UCSD-AML1 (cell line): ENCODE data around the gene CNNM1.

Source experiments
- DNase-seq: peaks from one replicate; lab custom pipeline; 2025; ENCODE audit not compliant: unreplicated experiment; lab: John Stamatoyannopoulos, UW

The CNNM1 gene

DNA sequence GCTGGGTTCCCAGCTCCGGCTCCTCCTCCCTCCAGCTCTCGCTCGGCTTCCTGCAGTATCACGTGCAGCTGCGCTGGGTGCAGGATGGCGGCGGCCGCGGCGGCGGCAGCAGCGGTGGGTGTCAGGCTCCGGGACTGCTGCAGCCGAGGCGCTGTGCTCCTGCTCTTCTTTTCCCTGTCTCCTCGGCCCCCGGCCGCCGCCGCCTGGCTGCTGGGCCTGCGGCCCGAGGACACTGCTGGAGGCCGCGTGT lies at the start of gene CNNM1:
Gene CNNM1, plus strand, starts transcription at position 53 of the 250 bp plus-strand sequence. Its CDS starts 32 bp downstream, at position 85.
- no peak for DNase-seq

- DNase-seq, result no peak
These were observed 49.5 kb upstream of the CNNM1 start for GRCh38 chr10:99279626-99280111.

GRCh38 chr10:99280472-99280871 lies 48.7 kb upstream of the CNNM1 start:
- no peak for DNase-seq

DNA sequence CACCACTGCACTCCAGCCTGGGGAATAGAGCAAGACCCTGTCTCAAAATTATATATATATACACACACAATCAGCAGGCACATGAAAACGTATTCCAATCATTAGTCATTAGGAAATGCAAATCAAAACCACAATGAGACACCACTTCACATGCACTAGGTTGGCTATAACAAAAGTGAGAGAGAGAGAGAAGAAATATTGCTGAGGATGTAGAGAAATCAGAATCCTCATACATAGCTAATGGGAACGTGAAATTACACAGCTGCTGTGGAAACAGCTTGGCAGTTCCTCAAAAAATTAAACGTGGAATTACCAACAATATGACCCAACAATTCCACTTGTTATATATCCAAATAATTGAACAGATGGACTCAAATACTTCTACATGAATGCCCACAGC lies 43.3 kb upstream of the CNNM1 start:
- DNase-seq, result no peak

DNA sequence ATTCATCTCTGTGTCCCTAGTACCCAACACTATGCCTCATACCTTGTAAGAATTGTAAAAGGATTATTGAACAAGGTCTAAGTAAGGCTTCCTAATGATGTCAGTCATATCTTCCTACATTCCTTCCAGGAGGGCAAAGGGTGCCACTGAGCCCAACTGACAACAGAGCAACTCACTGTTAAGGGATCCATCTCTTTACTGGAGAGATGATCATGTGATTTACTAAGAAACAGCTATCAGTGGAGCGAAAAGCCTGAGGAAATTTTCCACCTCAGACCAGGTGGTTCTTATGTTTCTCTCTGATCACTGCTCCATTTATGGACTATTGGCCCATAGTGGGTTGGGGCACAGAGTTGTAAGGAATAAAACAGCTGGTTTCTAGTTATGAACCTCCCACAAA lies 38.9 kb upstream of the CNNM1 start:
- DNase-seq, result no peak

DNA sequence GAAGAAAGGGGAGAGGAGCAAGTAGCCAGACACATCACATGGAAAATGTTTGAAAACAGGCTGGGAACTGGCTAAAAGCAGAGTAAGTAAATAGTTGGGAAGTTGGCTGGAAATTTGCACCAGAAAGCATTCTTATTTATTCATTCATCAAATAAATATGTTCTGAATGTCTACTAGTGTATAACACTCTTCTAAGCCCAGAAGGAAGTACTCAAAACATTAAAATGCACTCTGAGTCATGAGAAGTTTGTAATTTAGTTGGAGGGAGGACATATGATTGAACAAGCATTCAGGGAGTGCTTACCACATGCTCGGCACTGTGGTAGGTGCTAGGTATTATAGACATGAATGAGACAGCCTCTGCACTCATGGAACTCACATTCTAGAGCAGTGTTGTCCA lies 37.0 kb upstream of the CNNM1 start:
- DNase-seq, result no peak

GRCh38 chr10:99296605-99297004 lies 32.6 kb upstream of the CNNM1 start:
- DNase-seq, result no peak

DNA sequence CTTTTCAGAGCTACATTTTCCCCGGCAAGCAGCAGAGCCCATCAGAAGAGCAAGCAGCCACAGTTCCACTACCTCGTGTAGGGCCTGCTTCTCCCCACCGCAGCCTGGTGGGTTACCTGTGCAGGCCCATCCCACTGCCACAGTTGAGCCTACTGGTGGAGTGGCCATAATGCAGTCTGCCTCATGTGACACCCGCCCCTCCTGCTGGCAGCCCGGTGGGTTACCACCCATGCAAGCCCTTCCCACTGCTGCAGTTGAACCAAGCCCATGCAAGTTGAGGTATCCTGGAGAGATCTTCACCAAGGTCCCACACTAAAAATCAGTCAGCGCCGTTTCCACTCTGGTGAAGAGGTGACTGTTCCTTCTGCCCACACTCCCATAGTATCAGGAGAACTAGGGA lies 32.1 kb upstream of the CNNM1 start:
- no peak for DNase-seq

DNA sequence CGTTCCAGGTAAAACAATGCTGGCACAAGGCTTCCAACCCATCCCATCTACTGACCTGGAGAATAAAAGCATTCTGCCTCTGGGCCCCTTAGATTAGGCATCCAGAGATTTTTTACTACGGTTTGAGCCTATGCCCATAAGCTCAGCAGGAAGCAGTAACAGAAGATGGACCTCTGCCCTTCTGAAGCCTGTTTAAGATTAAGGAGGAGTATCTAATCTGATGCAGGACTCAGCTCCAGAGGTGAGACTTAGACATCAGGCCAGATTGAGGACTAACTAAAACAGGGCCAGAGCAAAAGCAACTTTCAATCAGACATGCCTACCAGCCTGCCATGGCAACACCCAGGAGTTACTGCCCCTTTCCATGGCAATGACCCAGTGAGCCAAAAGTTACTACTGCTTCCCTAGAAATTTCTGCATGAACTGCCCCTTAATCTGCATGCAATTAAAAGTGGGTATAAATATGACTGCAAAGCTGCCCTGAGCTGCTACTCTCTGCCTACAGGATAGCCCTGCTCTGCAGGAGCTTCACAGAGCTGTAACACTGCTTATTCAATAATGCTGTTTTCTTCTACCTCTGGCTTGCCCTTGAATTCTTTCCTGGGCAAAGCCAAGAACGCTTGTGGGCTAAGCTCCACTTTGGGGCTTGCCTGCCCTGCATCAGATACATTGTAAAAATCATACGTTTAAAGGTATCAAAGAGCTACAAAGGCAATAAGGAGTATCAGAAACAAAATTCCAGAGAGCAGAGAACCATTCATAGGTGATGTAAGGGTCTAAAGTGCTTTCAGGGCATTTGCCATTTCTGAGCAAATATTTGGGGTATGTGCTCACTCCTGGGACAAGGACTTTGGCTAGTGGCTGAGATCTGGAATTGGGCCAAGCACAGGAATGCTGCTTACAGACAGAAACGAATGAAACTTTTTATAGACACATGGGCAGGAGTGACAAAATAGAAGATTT lies 25.0 kb upstream of the CNNM1 start:
- no peak for DNase-seq

GRCh38 chr10:99304862-99305229 lies 24.3 kb upstream of the CNNM1 start:
- no peak for DNase-seq

- DNase-seq, result no peak
These were observed 16.7 kb upstream of the CNNM1 start for GRCh38 chr10:99312501-99312900.

GRCh38 chr10:99315853-99316252 lies 13.3 kb upstream of the CNNM1 start:
- no peak for DNase-seq

DNA sequence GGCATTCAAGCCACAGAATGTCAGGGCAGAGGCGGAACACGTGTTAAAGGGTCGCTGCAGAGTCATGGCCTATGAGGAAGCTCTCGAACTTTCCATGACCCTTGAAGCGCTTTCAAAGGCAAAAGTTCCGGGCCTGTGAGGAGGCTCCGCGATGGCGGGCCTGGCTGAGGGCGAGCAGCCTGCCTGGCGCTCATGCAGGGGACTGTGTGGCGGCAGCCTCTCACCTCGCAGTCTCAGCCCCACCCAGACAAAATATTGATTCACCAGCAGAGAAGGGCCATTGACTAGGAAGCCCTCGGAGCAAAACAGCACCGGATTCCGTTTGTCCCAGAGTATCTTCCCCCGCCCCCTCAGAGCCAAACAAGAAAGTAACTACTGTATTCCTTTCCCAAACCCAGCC lies 12.8 kb upstream of the CNNM1 start:
- DNase-seq, result no peak

DNA sequence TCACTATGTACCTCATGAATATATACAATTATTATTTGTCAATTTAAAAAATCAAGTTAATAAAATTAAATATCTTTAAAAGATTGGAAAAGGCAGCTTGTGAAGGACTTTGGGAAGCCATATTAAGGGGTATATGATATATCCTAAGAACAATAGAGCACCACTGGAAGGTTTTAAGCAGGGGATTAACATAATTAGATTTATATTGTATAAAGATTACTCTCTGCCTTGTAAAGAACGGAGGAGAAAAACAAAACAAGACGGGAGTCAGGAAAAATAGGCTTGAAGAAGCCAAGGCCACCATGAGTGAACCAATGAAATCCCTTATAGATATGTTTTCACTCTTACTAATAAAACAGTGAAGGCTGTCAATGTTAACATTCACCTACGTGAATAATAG lies 11.1 kb upstream of the CNNM1 start:
- no peak for DNase-seq

- DNase-seq, result no peak
These were observed 10.7 kb upstream of the CNNM1 start for GRCh38 chr10:99318475-99318874.

- no peak for DNase-seq
These were observed 3.9 kb upstream of the CNNM1 start for GRCh38 chr10:99325281-99325680.

DNA sequence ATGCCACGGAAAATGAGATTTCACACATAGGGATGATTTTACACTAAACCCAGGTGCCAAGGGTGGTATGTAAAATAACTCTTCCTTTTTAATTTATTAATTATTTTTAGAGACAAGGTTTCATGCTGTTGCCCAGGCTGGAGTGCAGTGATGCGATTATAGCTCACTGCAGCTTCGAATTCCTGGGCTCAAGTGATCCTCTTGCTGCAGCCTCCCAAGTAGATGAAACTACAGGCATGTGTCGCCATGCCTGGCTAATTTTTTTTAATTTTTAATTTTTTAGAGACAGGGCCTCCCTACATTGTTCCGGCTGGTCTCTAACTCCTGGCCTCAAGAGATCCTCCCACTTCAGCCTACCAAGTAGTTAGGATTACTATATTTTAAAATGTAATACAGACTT lies 2.3 kb upstream of the CNNM1 start:
- no peak for DNase-seq

DNA sequence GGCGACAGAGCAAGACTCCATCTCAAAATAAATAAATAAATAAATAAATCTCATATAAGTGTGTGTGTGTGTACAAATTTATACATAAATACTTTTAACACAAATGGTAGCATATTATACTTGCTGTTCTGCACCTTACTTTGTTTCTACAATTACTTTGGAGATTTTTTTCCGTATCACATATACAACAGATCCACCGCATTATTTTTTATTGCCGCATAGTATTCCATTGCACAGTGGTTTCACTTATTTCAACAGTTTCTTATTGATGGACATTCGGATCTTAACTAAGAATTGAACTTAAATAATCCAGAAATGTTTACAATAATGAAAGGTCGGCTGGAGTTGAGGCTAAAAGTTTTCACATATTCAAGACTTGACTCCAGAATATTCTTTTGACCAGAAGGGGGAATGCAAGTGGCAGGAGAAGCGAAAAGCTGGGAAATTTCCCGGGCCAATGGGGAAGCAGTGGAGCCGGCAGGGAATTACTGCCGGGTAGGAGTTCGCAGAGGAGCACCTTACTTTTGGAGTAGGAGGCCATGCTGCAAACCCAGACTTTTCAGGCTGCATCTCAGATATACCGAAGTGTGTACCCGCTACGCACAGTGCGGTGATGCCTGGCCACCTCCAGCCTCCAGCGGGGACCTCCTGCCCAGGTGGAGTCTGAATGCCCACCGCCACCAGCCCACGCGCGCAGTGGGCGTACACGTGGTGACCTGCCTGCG lies 415 bp upstream of the CNNM1 start:
- no peak for DNase-seq

GRCh38 chr10:99329554-99330346 lies 594 bp downstream of the CNNM1 start:
- DNase-seq, result no peak

DNA sequence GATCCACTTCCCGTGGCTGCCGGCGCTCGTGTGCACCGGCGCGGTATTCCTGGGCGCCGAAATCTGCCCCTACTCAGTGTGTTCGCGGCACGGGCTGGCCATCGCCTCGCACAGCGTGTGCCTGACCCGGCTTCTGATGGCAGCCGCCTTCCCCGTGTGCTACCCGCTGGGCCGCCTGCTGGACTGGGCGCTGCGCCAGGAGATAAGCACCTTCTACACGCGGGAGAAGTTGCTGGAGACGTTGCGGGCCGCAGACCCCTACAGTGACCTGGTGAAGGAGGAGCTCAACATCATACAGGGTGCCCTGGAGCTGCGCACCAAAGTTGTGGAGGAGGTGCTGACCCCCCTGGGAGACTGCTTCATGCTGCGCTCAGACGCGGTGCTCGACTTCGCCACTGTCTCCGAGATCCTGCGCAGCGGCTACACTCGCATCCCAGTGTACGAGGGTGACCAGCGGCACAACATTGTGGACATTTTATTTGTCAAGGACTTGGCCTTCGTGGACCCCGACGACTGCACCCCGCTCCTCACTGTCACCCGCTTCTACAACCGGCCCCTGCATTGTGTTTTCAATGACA lies 1.3 kb downstream of the CNNM1 start:
- no peak for DNase-seq

DNA sequence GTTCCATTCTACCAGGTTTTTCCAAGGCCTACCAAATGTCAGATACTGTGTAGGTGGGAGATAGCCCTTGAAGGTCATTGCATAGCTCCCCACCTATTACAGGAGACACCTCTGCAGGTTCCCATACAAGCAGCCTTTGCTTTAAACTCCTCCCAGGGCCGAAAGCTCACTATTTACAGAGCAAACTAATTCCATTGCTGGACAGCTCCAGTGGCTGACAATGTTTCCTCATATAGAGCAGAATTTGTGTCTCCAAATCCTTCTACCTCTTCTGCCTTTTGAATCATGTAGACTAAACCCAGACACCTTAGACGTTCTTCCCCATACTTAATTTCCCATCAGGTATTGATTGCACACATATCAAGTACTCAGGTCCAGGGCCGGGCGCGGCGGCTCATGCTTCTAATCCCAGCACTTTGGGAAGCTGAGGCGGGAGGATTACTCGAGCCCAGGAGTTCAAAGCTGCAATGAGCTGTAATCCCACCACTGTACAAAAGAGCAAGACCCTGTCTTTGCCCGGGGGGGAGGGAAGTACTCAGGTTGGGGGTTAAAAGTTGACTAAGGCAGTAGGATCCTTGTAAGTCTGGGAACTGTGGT lies 2.1 kb downstream of the CNNM1 start:
- DNase-seq, result no peak
